Left lobe of liver (tissue), 2 donors: ENCODE data around the gene PCDH15. TPM values are rescaled to one million over a fixed set of nuclear protein-coding genes. Genes with fewer than 3 reads are reported as not detected.

Experiments used
- ATAC-seq: fragments of 200-7000 bp; cut with Tn5 transposase; one replicate; pipeline ENCODE4 v1.9.1; 2020; ENCODE audit warnings: mild to moderate bottlenecking, moderate library complexity
- DNase-seq: peaks from one replicate; pipeline ENCODE4 v3.0.0-alpha.2; 2020; ENCODE audit warnings: low spot score
- total RNA-seq: library from RNA; stranded (reverse); gene quantifications from one replicate; pipeline ENCODE4 v1.2.1, GENCODE V29; 2021
- donor health status: DM: no; HTN: no; CAD: no; lungs with moderate emphysema.
- donor health status: DM: no; HTN: yes; CAD: no.

The PCDH15 gene
- total RNA-seq, 1 donor from 2014 or later: not detected

DNA sequence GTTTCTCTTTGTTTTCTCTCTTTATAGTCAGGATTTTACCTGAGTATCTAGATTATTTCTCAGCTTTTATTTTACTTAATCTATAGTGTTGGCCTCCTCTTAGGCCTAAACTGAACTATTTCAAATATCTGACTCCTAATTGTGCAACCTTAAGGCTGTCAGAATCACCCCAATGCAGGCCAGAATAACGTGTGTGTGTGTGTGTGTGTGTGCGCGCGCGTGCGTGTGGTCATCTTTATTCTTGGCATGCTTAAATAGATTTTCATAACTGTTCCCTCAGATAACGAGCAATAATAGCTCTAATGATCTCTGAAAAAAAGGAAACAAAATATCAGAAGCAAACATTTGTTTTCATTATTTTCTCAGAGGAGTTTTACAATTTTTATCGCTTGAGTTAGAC, 92.4 kb downstream of the PCDH15 start:
- DNase-seq (no peak), ATAC-seq (no peak)

GRCh38 chr10:54708021-54708420, 93.0 kb downstream of the PCDH15 start:
- DNase-seq (no peak), ATAC-seq (no peak)

DNA sequence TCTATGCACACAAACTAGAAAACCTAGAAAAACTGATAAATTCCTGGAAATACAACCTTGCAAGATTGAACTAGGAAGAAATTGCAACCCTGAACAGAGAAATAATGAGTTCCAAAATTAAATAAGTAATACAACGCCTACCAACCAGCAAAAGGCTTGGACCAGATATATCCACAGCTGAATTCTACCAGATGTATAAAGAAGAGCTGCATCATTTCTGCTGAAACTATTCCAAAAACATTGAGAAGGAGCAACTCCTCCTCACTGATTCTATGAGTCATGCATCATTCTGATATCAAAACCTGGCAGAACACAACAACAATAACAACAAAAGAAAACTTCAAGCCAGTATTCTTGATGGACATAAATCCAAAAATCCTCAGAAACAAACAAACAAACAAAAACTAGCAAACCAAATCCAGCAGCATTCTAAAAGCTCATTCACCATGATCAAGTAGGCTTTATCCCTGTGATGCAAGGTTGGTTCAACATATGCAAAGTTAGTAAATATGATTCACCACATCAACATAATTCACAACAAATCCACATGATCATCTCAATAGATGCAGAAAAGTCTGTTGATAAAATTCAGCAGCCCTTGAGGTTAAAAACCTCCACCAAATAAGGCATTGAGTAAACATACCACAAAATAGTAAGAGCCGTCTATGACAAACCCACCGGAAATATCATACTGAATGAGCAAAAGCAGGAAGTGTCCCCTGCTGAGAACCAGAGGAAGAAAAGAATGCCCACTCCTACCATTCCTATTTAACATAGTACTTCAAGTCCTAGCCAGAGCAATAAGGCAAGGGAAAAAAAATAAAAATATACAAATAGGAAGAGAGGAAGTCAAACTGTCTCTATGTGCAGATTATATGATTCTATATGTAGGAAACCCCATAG, 98.2 kb downstream of the PCDH15 start:
- ATAC-seq (no peak), DNase-seq (no peak)

DNA sequence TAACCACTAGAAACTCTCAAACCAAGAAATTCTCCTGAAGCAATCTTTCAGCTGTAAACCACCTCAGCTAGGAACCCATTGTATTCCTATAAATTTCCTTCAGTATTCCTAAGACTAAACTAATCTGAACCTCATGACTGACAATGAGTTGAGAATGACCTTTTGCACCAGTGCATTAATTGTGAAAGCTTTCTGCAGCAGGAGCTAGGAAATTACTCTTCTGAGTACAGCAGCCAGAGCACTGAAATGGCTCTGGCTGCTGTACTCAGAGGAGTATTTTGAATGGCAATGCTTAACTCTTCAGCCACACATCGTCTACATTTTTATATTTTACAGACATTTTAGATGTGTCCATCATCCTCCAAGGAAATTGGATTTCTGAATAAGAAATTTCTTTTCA, 109.7 kb downstream of the PCDH15 start:
- ATAC-seq (no peak), DNase-seq (no peak)

GRCh38 chr10:54682554-54682953, 118.5 kb downstream of the PCDH15 start:
- ATAC-seq (no peak), DNase-seq (no peak)

- no peak for DNase-seq
Observed at GRCh38 chr10:54681136-54681535, 119.9 kb downstream of the PCDH15 start.

DNA sequence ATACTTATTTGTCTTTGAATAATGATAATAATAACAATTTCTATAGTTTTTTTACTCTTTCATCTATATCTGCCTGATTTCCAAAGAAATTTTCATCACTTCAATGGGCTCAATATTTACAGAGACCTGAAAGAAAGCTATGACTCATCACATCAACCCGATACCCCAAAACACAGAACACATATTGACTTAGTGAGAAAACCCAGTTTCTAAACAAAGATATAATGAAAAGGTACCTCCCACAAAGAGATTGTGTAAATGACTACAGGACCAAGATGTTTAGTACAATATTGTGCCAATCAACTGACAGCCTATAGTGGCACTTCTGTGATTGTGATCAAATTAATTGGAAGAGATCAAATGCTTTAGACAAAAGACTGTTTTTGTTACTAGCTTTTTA, 133.9 kb downstream of the PCDH15 start:
- ATAC-seq: no peak

More at GRCh38 chr10:54681136-54681535, 119.9 kb downstream of the PCDH15 start:
- ATAC-seq: no peak

GRCh38 chr10:54666192-54666591, 134.8 kb downstream of the PCDH15 start:
- DNase-seq (no peak), ATAC-seq (no peak)

More for the DNA sequence above, 133.9 kb downstream of the PCDH15 start:
- no peak for DNase-seq

GRCh38 chr10:54665095-54665494, 135.9 kb downstream of the PCDH15 start:
- DNase-seq: no peak
- no peak for ATAC-seq

DNA sequence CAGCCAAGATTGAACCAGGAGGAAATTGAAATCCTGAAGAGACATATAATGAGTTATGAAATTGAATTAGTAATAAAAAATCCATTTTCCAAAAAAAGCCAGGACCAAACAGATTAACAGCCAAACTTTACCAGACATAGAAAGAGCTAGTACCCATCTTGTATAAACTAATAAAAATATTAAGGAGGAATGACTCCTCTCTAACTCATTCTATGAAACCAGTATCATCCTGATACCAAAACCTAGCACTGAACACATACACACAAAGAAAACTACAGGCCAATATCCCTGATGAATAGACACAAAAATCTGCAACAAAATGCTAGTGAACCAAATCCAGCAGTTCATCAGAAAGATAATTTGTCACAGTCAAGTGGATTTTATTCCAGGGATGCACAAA, 140.6 kb downstream of the PCDH15 start:
- DNase-seq: no peak
- no peak for ATAC-seq

DNA sequence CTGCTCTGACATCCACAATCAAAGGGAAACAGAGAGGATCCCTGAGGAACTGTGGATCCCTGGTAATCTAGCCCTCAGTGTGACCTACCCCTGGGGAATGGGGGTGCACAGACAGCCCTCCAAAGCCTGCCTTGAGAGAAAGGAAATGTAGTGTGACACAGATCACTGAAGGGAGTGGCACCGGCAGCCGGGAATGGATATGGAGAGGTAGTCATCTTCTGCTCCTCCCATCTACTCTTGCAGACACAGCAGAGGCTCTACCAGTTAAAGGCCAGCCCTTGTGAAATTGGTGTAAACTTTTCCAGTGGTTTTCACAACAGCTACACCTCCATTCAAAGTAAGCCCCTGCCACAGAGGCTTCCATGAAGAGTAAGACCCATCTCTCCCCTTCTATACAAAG, 144.4 kb downstream of the PCDH15 start:
- DNase-seq (no peak), ATAC-seq (no peak)

GRCh38 chr10:54653518-54653917, 147.5 kb downstream of the PCDH15 start:
- ATAC-seq: no peak
- no peak for DNase-seq

DNA sequence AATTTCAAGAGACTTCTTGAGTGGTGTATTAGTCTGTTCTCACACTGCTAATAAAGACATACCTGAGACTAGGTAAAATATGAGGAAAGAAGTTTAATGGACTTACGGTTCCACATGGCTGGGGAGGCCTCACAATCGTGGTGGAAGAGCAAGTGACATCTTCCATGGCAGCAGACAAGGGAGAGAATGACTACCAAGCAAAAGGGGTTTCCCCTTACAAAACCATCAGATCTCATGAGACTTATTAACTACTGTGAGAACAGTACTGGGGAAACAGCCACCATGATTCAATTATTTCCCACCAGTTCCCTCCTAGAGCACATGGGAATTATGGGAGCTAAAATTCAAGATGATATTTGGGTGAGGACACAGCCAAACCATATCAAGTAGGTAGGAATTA, 150.5 kb downstream of the PCDH15 start:
- ATAC-seq: no peak
- DNase-seq: no peak

DNA sequence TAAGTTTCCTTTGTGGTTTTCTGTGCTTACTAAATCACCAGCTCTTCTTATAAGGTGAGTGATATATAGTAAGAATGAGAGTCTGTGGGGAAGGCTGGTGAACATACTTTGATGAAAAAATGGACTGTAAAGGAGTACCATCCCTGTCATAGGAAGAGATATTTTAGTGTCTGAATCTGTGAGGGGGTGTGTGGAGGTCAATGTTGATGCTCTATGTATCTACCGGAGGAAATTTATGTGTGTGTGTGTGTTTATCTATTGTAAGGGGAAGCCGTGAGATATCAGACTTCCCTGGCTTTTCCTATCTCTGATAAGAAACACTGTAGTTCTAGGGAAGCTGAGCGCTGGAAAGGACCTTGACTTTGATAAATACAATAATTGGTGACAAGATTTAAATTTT, 179.0 kb downstream of the PCDH15 start:
- DNase-seq (no peak), ATAC-seq (no peak)

GRCh38 chr10:54620352-54620751, 180.7 kb downstream of the PCDH15 start:
- DNase-seq: no peak
- ATAC-seq: no peak

DNA sequence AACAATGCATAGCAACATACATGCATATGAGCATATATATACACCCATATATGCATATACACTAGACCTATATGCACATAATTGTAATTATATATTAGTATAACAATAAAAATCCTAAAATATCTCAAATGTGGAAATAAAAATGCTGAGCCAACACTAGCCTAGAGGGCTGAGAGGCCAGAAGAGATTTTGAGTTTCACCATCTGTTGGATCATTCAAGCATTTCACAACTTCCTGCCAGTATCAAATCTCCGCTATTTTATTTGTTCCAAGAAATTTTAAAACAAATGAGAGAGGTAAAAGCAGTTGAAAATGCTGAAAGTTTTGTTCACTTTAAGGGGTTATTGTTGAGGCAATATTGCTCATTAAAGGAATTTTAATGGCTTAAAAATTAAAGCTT, 187.0 kb downstream of the PCDH15 start:
- no peak for DNase-seq
- ATAC-seq: no peak

- ATAC-seq (no peak), DNase-seq (no peak)
Observed at GRCh38 chr10:54613162-54613561, 187.9 kb downstream of the PCDH15 start.

DNA sequence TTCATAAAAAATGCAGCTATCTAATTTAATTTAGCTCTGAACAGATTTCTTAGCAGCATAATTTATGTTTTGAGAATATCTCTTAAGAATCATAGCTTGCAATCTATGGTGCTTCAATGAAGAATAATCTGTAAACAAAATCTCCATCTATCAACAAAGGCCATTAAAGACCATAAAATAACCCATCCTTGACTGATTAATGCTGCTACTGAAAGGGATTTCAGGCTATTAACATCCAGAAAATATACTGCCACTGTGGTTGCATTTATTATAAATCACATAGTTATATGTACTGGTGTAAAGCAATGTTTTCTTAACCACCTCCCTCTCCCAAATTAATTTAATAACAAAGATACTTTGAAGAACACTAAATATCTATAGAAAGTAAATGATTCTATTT, 191.6 kb downstream of the PCDH15 start:
- DNase-seq (no peak), ATAC-seq (no peak)

- ATAC-seq: no peak
- no peak for DNase-seq
Observed at GRCh38 chr10:54607983-54608382, 193.0 kb downstream of the PCDH15 start.

DNA sequence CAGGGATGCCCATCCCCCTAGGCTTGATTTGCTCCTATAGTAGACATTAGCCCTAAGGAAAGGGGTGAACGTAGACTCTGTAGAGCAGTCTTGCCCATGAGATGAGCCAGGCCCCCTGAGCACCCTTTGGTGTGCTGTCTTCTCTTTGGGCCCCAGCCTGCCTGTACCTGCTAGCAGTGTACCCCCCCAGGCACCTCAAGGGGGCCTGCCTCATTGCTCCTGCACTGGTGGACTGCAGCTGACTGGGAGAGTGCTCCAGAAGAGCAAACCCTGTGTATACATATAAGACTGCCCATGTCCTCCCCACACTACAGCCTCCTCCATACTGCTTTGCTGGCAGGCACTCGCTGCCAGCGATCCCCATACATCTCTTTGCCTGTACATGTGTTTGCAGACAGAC, 206.7 kb downstream of the PCDH15 start:
- no peak for ATAC-seq
- no peak for DNase-seq

GRCh38 chr10:54587971-54588370, 213.1 kb downstream of the PCDH15 start:
- ATAC-seq (no peak), DNase-seq (no peak)

DNA sequence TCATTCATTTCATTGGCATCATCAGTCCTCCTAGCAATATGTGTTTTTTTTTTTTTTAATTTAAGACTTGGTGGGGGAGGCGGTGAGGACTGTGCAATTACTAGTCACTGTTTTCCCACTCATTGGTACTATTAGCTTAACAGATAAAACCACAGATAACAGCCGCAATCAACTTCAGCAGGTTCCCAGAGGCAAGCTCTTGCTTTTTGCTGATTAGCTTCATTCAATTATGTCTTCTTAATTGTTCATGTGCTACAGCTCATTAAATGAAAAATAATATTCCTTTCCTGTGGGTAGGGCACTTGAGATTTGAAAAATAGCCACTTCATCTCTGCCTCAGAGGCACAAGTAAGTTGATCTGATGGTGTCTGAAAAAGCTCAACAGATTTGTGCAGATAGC, 215.5 kb downstream of the PCDH15 start:
- no peak for ATAC-seq
- no peak for DNase-seq

DNA sequence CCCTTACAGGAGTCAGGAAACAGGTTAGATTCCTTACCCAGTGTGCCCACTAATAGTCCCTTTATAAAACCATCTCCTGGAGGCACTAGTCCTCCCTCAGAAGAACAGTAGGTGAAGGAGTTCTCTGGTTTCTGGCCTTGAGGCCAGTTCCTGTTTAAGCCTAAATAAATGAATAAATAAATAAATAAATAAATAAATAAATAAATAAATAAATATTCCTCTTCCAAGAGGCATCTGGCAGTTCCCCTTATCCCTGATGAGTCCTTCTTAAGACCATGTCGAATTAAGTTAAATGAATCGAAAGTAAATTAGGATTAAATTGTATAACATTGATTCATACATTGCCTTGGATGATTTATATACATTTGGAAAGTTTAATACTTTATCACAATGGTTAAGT, 223.3 kb downstream of the PCDH15 start:
- ATAC-seq (no peak), DNase-seq (no peak)
